Placental epithelial cell (primary cell): Measurements from ENCODE around the gene CLEC4E. TPM values are rescaled to one million over a fixed set of nuclear protein-coding genes. Genes with fewer than 3 reads are reported as not detected.

ENCODE experiments used
- small RNA-seq: library from RNA; depleted of rRNA; stranded (forward); fragments of <200 nt; gene quantifications from one replicate; pipeline ENCODE3, GENCODE V24; 2012
- total RNA-seq: library from RNA; depleted of rRNA; stranded (reverse); fragments of >200 nt; gene quantifications from 2 replicates; pipeline ENCODE4 v1.2.3, GENCODE V29; 2012

CLEC4E gene
- not detected in 2 replicates for total RNA-seq

GRCh38 chr12:8540831-8541230 is at the start of gene CLEC4E:
CLEC4E (minus strand) TSS chr12:8540905; CDS start chr12:8540797, 108 bp downstream.

GRCh38 chr12:8513256-8513655 is 27.4 kb downstream of the CLEC4E start, which contains the start of gene CLEC4D:
CLEC4D (plus strand) TSS chr12:8513503; CDS start chr12:8513733, 230 bp downstream.

Small RNA genes lying within 50 kb of the gene (small RNA-seq; reads per million reads assigned to genes)
- gene RNU6-275P, result not detected

Other genes with a start within 250 kb of the CLEC4E start
- not detected in 2 replicates for gene CLEC6A, start 84.9 kb downstream of the CLEC4E start, total RNA-seq
- gene CLEC4D, start 27.4 kb downstream of the CLEC4E start, total RNA-seq, result not detected in 2 replicates
- gene AICDA, start 72.0 kb upstream of the CLEC4E start, total RNA-seq, result 0.11 TPM in 1 of 2 replicates, not detected in the other
- gene MFAP5, start 121.9 kb upstream of the CLEC4E start, total RNA-seq, result 726 and 1,098 TPM in 2 replicates
- 38.1 and 55.3 TPM in 2 replicates for gene RIMKLB, start 157.1 kb upstream of the CLEC4E start, total RNA-seq